ENCODE data around the gene GREM1.

DNA sequence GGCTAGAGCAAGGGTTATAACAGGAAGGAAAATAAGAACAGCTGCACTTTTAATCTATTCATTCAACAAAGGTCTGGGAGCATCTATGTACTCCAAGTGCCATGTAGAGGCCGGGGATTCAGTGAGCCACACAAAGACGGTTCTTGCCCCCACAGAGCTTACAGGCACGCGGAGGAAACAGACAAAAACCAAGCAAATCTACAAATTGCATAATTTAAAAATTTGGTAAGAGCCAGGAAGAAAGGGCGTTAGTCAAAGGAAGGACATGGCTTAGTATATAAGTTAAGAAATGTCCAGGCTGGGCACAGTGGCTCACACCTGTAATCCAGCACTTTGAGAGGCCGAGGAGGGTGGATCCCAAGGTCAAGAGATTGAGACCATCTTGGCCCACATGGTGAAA, 10.4 kb upstream of the GREM1 start:
- TF ChIP-seq, protein P1, sequence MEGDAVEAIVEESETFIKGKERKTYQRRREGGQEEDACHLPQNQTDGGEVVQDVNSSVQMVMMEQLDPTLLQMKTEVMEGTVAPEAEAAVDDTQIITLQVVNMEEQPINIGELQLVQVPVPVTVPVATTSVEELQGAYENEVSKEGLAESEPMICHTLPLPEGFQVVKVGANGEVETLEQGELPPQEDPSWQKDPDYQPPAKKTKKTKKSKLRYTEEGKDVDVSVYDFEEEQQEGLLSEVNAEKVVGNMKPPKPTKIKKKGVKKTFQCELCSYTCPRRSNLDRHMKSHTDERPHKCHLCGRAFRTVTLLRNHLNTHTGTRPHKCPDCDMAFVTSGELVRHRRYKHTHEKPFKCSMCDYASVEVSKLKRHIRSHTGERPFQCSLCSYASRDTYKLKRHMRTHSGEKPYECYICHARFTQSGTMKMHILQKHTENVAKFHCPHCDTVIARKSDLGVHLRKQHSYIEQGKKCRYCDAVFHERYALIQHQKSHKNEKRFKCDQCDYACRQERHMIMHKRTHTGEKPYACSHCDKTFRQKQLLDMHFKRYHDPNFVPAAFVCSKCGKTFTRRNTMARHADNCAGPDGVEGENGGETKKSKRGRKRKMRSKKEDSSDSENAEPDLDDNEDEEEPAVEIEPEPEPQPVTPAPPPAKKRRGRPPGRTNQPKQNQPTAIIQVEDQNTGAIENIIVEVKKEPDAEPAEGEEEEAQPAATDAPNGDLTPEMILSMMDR (conservative IDR thresholded peaks at IDR 0.05; ENCODE audit: low read depth, low read length) = no peak
- TF ChIP-seq POLR2A (IDR thresholded peaks at IDR 0.05; ENCODE audit: low read depth, low read length) = no peak
- no peak for TF ChIP-seq RAD21 (IDR thresholded peaks at IDR 0.05; ENCODE audit: low read length)
- TF ChIP-seq CEBPB (IDR thresholded peaks at IDR 0.05; ENCODE audit: low read depth, low read length) = no peak
- TF ChIP-seq RFX5 (IDR thresholded peaks at IDR 0.05; ENCODE audit: low read depth, low read length) = no peak
- no peak for TF ChIP-seq RCOR1 (IDR thresholded peaks at IDR 0.05; ENCODE audit: insufficient replicate concordance, low read length)
- TF ChIP-seq MXI1 (IDR thresholded peaks at IDR 0.05; ENCODE audit: borderline replicate concordance, low read depth, low read length) = no peak
- TF ChIP-seq, protein P2, sequence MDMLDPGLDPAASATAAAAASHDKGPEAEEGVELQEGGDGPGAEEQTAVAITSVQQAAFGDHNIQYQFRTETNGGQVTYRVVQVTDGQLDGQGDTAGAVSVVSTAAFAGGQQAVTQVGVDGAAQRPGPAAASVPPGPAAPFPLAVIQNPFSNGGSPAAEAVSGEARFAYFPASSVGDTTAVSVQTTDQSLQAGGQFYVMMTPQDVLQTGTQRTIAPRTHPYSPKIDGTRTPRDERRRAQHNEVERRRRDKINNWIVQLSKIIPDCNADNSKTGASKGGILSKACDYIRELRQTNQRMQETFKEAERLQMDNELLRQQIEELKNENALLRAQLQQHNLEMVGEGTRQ (IDR thresholded peaks at IDR 0.05; ENCODE audit: low read depth, low read length) = no peak
- no peak for TF ChIP-seq SMC3 (IDR thresholded peaks at IDR 0.05; ENCODE audit: low read depth, low read length)
